BJ (cell line): Measurements from ENCODE around the gene CDC42BPA. TPM values are rescaled to one million over a fixed set of nuclear protein-coding genes. Genes with fewer than 3 reads are reported as not detected.

Experiments used
- CTCF ChIA-PET: fragments of 350-600 bp; formaldehyde crosslinking; extraction: SDS; loops from one replicate; lab custom pipeline; 2021; ENCODE audit warnings: antibody characterized with exemption, inconsistent platforms; lab: Yijun Ruan, JAX
- POLR2A ChIA-PET: fragments of 300-600 bp; sonication (Branson Sonifier 250); formaldehyde crosslinking; extraction: SDS; loops from one replicate; lab custom pipeline; 2021; ENCODE audit warnings: antibody characterized with exemption; lab: Charles Lee
- DNase-seq: peaks from one replicate; pipeline ENCODE4 v3.0.0-alpha.2; 2011; ENCODE audit warnings: low read depth
- H3K27me3 ChIP-seq: 2 replicates; pipeline ENCODE4 v1.6.0; 2011; ENCODE audit warnings: low read length; ENCODE audit not compliant: control insufficient read depth, insufficient read depth
- H3K36me3 ChIP-seq: 2 replicates; pipeline ENCODE4 v1.5.1; 2011; ENCODE audit warnings: low read length; ENCODE audit not compliant: control insufficient read depth, insufficient read depth
- H3K4me3 ChIP-seq: 2 replicates; pipeline ENCODE4 v1.5.1; 2011; ENCODE audit warnings: low read depth, mild to moderate bottlenecking, control low read depth, low read length
- polyA plus RNA-seq: library from polyadenylated mRNA; depleted of rRNA; stranded (reverse); fragments of >200 nt; gene quantifications from 2 replicates; pipeline ENCODE4 v1.2.3, GENCODE V29; 2011
- TF ChIP-seq, protein P1 (sequence below): IDR thresholded peaks from 2 replicates; pipeline ENCODE4 v1.5.1; 2011; ENCODE audit warnings: low read depth, mild to moderate bottlenecking, control low read depth, inconsistent platforms, low read length, moderate library complexity; ENCODE audit not compliant: insufficient read depth

The CDC42BPA gene
- polyA plus RNA-seq, 1 experiment: 17.9 TPM

DNA sequence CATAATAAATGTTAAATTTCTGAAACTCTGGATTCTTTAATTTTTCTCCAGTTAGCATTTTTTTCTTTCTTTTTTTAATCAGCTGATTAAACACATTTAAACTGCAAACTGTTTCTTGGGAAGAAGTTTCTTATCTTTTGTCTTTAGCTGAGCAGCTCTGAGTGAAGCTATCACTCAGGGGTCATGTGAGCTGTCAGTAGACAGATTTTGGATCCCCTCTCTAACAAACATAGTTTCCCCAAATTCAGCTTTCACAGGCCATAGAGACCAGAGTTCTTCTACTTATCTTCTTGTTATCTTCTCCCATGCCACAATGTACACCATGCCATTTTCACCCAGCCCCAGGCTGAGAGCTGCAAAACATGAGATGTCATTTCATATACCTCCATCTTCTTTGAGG, 148.9 kb downstream of the CDC42BPA start:
- DNase-seq: no peak
- ChIA-PET POLR2A (no interaction called here), CTCF (no interaction called here)
- TF ChIP-seq, protein P1, sequence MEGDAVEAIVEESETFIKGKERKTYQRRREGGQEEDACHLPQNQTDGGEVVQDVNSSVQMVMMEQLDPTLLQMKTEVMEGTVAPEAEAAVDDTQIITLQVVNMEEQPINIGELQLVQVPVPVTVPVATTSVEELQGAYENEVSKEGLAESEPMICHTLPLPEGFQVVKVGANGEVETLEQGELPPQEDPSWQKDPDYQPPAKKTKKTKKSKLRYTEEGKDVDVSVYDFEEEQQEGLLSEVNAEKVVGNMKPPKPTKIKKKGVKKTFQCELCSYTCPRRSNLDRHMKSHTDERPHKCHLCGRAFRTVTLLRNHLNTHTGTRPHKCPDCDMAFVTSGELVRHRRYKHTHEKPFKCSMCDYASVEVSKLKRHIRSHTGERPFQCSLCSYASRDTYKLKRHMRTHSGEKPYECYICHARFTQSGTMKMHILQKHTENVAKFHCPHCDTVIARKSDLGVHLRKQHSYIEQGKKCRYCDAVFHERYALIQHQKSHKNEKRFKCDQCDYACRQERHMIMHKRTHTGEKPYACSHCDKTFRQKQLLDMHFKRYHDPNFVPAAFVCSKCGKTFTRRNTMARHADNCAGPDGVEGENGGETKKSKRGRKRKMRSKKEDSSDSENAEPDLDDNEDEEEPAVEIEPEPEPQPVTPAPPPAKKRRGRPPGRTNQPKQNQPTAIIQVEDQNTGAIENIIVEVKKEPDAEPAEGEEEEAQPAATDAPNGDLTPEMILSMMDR: no peak
- H3K36me3 ChIP-seq: no peaks in the 10 kb centered on the region
- no peak overlapping the region for H3K4me3 ChIP-seq
- no peaks in the 10 kb centered on the region for H3K27me3 ChIP-seq

DNA sequence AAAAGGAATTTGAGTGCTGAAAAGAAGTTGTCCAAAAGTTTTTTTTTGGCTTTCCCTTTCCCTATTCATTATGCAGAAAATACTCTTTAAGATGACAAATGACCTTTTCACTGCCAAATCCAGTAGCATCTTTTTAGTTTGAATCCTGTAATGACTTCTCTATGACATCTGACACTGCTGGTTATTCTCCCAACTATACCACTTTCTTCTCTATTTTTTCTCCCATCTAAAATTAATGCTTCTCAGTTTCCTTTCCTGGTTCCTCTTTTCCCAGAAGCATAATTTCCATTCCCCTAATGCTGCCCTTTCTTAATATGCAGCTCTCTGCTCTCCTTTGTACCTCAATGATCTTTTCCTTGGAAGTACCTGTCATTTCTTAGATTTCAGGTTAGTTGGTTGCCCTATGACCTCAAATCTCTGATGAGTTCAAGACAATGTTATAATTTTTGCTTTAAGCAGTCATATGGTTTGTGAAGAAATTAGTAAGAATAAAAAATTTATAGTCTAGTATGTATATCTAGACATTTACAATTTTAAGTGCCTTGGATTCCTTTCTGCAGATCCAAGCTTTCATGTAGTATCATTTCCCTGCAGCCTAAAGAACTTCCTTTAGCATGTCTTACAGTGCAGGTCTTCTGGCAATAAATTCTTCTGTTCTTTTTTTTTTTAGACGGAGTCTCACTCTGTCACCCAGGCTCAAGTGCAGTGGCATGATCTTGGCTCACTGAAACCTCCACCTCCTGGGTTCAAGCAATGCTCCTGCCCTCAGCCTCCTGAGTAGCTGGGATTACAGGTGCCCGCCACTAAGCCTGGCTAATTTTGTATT, 150.8 kb downstream of the CDC42BPA start:
- DNase-seq: no peak
- Histone ChIP-seq H3K27me3 (no peaks in the 10 kb centered on the region), H3K4me3 (no peak overlapping the region), H3K36me3 (no peaks in the 10 kb centered on the region)
- CTCF ChIA-PET: no interaction called here
- TF ChIP-seq, protein P1: no peak
- POLR2A ChIA-PET: no interaction called here

DNA sequence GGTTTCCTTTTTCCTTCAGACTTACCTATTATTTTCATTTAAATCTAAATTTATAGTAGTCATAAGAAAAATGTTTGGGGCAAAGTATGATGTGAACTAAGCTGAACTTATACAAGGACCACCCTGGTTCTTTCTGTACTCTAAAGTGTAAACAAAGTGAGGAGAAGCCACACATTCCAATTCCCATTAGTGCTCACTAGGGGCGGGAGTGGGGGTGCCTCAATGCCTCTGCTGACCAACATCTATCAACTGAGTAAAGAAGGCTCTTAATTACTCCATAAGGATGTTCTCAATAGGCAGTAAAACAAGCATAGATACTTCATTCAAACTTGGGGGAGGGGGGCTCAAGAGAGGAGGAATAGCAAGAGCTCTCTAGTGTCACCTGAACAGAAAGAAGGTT, 151.7 kb downstream of the CDC42BPA start:
- DNase-seq: no peak
- ChIA-PET POLR2A (no interaction called here), CTCF (no interaction called here)
- H3K4me3 ChIP-seq: no peak overlapping the region
- TF ChIP-seq, protein P1: no peak
- H3K27me3 ChIP-seq: no peaks in the 10 kb centered on the region
- no peaks in the 10 kb centered on the region for H3K36me3 ChIP-seq

DNA sequence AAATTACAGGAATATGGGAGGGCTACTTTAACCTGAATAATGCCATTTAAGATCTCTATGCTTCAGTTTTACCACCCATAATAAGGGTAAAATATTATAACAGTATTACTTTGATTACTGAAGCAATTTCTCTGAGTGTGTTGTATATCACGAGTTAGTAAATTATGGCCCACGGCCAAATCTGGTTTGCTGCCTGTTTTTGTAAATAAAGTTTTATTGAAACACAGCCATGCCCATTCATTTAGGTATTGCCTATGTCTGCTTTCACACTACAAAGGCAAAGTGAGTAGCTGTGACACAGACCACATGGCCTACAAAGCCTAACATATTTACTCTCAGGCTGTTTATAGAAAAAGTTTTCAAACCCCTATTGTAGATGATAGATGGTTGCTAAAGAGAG, 156.8 kb downstream of the CDC42BPA start:
- no peak for DNase-seq
- POLR2A ChIA-PET: interaction anchor here (0.6 kb wide), 1 partner anchor 41 kb away, joined by 3 read pairs; no protein-coding TSS in a partner anchor
- Histone ChIP-seq H3K4me3 (no peak overlapping the region), H3K36me3 (peaks cover 2% of the 10 kb centered on the region), H3K27me3 (no peaks in the 10 kb centered on the region)
- CTCF ChIA-PET: no interaction called here
- TF ChIP-seq, protein P1: no peak

DNA sequence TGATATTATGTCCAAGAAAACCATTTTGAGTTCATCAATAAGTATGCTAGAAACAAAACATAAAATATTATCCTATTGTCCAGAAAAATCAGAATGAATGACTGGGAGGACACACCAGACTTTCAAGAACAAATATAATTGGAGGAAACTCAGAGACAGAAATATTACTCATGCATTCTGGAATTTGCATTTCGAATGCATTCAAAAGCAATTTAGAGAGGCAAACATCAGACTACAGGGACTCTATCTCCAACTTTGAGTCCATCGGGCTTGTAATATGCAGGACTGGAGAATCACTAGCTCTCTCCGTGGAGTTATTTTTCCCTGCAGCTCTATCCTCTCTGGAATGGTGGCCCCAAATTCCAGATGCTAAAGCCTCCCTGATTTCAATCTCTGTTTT, 161.8 kb downstream of the CDC42BPA start:
- no peaks in the 10 kb centered on the region for H3K27me3 ChIP-seq
- TF ChIP-seq, protein P1: no peak
- no peak overlapping the region for H3K4me3 ChIP-seq
- DNase-seq: no peak
- H3K36me3 ChIP-seq: peaks cover 2% of the 10 kb centered on the region
- ChIA-PET CTCF (interaction anchor here (0.6 kb wide), 1 partner anchor 264 kb away, joined by 3 read pairs; no protein-coding TSS in a partner anchor), POLR2A (no interaction called here)
